H7 (cell line): ENCODE data around the gene SPCS2. TPM values are rescaled to one million over a fixed set of nuclear protein-coding genes. Genes with fewer than 3 reads are reported as not detected.
"Not testable (repeated sequence)": the region's sequence is repeated elsewhere in the genome, so short reads cannot be mapped to it uniquely, and the experiment has no call there.

Experiments used
- DNase-seq: peaks from one replicate; pipeline ENCODE4 v3.0.0; 2012
- H3K27me3 ChIP-seq: 2 replicates; pipeline ENCODE4 v1.6.0; 2011; ENCODE audit warnings: mild to moderate bottlenecking, low read length; ENCODE audit not compliant: control insufficient read depth, insufficient read depth
- H3K36me3 ChIP-seq: replicated peaks from 2 replicates; pipeline ENCODE4 v1.5.1; 2011; ENCODE audit warnings: low read length; ENCODE audit not compliant: control insufficient read depth, insufficient read depth
- H3K4me3 ChIP-seq: 2 replicates; pipeline ENCODE4 v1.5.1; 2011; ENCODE audit warnings: low read depth, mild to moderate bottlenecking, control low read depth, low read length, moderate library complexity; ENCODE audit not compliant: insufficient read depth
- total RNA-seq: library from RNA; depleted of rRNA; stranded (reverse); fragments of >200 nt; shearing (Covaris generic); gene quantifications from 2 replicates; pipeline ENCODE4 v1.2.3, GENCODE V29; 2014

The SPCS2 gene
- total RNA-seq, 1 experiment from 2014 or later: 19.1 TPM

DNA sequence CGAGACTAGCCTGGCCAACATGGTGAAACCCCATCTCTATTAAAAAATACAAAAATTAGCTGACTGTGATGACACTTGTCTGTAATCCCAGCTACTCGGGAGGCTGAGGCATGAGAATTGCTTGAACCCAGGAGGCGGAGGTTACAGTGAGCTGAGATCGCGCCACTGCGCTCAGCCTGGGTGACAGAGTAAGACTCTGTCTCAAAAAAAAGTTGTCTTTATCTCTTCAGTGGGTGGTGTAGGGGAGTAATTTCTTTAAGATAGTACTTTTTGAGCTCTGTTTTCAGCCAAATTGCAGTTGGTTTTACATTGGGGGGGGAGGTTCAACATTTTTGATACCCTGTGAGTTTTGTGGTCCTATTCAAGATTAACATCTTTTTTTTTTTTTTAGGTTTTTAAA lies 11.1 kb downstream of the SPCS2 start:
- not testable (repeated sequence) for DNase-seq, H3K27me3 ChIP-seq, H3K36me3 ChIP-seq, H3K4me3 ChIP-seq

DNA sequence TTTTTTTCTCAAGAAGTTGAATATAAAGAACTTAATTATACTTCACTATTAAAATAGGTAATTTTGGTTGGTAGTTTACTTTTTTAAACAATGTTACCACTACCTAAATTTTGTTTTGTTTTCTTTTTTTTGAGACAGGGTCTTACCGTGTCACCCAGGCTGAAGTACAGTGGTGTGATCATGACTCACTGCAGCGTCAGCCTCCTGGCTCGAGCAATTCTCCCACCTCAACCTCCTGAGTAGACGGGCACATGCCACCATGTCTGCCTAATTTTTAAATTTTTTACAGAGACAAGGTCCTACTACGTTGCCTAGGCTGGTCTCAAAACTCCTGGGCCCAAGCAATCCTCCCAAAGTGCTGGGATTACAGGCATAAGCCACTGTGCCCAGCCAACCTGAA lies 17.6 kb downstream of the SPCS2 start:
- DNase-seq: no peak
- Histone ChIP-seq H3K27me3 (no peaks in the 10 kb centered on the region), H3K4me3 (no peak overlapping the region), H3K36me3 (no peaks in the 10 kb centered on the region; the same call in 1 of the 2 replicates)

DNA sequence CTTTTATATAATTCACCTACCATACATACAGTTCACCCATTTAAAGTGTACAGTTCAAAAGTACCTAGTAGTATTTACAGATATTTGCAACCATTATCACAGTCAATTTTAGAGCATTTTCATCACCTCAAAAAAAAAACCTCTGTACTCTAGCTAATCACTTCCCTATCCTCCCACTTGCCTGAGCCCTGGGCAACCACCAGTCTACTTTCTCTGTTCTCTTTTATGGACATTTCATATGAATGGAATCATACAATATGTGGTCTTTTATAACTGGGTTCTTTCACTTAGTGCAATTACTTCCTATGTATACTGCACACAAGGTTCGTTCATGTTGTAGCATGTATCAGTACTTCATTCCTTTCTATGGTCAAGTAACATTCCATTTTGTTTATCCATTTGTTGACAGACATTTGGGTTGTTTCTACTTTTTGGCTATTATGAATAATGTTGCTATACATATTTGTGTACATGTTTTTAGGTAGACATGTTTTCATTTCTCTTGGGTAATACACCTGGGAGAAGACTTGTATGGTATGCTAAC lies 21.9 kb downstream of the SPCS2 start:
- Histone ChIP-seq H3K27me3 (no peaks in the 10 kb centered on the region), H3K4me3 (no peak overlapping the region), H3K36me3 (peaks cover 1% of the 10 kb centered on the region)
- DNase-seq: no peak

DNA sequence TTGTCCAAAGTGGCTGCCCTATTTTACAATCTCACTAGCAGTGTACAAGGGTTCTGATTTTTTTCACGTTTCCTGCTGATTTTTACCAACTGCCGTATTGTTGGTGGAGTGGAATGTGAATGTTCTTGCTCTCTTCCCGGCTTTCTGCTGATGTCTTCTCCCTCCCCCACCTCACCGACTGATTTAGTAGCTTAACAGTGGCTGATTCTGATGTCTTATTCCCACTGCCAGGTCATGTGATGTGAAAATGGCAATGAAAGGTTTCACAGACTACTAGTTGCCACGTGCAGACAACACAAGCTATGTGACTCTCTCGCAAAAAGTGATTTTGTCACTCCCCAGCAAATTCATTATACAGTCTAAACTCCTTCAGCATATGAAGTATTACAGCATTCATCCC lies 22.4 kb downstream of the SPCS2 start:
- no peak for DNase-seq
- no peak overlapping the region for H3K4me3 ChIP-seq
- no peaks in the 10 kb centered on the region for H3K27me3 ChIP-seq
- H3K36me3 ChIP-seq: peaks cover 3% of the 10 kb centered on the region

DNA sequence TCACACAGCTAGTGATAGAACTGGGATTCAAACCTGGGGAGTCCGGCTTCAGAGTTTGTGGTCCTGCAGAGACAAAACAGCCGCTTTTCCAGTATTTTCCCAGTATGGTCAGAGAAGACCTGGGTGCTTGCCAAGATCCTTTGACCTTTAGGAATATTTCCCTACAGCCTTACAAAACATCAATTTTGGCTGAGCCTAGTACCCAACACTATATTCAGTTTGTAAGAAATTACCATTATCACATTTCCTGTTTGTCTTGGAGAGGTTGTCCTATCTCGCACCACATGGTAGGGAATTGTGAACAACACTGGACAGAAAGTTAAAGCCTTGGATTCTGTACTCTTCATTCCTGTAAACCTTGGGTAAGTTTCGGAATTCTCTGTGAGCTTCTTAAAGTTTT lies 29.0 kb downstream of the SPCS2 start:
- H3K36me3 ChIP-seq: peaks cover 4% of the 10 kb centered on the region
- no peak for DNase-seq
- H3K4me3 ChIP-seq: no peak overlapping the region
- H3K27me3 ChIP-seq: no peaks in the 10 kb centered on the region

DNA sequence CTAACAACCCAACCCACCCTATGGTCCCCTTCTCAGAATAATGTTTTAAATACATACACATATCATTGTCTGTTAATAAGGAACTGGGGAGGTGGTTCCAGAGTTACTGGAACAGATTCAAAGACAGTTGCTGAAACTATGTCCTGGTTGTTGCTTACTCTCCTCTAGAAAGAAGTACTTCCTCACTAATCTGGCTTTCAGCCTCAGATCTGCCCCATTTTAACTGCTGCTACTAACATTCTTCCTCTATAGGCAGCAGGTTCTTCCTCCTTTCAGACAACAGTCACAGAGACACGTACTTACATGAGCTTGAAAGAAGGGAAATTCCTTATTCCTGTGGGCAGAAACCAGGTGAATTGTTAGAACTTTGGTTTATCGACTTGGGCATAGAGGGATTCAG lies 31.6 kb downstream of the SPCS2 start:
- DNase-seq: no peak
- no peaks in the 10 kb centered on the region for H3K27me3 ChIP-seq
- H3K4me3 ChIP-seq: no peak overlapping the region
- H3K36me3 ChIP-seq: peaks cover 4% of the 10 kb centered on the region

DNA sequence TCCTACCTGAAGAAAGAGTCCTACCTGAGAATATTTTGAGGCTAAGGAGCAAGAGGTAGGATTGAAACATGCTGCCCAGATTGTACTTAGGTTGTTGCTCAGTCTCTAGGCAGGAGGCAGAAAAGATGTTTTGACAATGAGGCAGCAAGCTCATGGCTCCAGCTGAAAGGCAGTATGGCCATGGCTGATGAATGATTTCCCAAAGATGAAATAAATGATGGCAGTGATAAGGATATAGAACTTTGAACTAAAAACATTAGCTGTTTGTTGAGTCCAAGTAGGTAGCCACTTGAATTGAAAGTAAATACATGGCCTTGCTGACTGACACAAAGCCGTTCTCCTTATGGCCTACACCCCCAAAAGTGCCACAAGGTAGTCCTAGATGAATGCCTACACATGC lies 32.8 kb downstream of the SPCS2 start:
- Histone ChIP-seq H3K36me3 (peaks cover 2% of the 10 kb centered on the region), H3K4me3 (no peak overlapping the region), H3K27me3 (no peaks in the 10 kb centered on the region)
- no peak for DNase-seq

DNA sequence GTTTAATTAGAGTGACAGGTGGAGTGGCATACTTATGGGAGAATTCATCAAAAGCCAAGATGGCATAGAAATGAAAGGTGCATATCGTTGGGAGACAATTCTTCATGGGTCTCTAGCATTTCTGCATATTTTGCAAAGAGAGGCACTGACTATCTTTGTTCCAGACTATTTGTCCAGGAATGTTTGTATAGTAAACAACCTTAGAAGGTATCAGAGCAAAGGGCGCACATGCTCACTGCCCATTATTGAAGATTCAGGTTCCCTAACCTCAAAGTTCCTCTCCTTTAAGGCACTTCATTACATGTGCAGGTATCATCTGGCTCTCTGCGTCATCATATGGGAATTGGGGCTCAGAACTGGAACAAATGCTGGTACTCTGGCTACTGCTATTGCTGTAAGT lies 35.0 kb downstream of the SPCS2 start:
- Histone ChIP-seq H3K27me3 (no peaks in the 10 kb centered on the region), H3K4me3 (no peak overlapping the region), H3K36me3 (peaks cover 2% of the 10 kb centered on the region)
- DNase-seq: no peak

DNA sequence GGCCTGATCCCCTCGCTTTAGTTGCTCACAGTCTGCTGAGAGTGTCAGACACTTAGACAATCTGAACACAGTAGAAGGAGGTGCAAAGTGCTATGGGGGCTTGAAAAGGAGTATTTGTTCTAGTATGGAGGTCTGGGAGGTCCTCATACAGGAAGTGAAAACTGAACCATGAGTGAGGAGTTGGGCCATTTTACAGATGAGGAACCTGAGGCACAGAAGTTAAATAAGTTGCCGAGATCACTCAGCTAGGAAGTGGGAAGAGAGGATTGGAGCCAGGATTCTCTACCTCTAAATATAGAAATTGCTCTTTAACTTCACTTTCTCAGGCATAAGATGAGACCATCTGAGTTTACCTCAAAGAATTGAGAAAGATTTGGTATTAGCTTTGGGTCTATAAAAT lies 35.7 kb downstream of the SPCS2 start:
- H3K36me3 ChIP-seq: peaks cover 2% of the 10 kb centered on the region
- no peak overlapping the region for H3K4me3 ChIP-seq

DNA sequence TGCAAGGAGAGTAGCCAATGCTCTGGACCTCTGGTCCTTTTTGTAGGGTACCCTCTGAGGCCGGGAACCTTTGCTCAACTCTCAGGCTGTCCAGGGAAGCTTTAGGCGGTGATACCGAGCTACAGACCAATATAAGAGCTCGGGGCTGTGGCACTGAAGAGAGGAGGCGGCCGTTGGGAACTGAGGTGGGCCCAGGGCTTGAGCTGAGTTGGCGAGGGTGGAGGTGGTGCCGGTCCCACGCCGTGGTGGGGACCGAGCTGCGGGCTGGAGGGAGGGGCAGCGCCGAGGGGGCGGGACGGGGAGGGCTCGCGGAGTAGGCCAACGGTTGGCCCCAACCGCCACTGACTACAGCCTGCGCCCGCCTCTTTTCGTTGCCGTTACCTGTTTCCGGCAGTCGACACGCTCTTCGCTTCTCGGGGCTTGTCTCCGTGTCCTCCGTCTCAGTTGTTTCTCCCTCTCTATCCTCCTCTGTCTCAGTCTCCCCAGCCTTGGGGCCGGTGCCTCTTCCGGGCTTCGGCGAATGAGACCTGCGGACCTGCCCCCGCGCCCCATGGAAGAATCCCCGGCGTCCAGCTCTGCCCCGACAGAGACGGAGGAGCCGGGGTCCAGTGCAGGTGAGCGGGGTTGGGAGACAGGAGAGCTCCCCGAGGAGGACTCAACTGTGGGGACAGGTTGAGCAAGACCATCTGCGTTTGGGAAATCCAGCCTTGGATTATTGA lies 39.6 kb downstream of the SPCS2 start, which contains the start of gene NEU3:
Gene NEU3 (plus strand): TSS at position 393 of the 719 bp plus-strand sequence. CDS start 128 bp downstream, at position 521.
- Histone ChIP-seq H3K4me3 (peak within 1 kb of the TSS; percentile 67), H3K36me3 (peaks cover 1% of the 10 kb centered on the region; the same call in 1 of the 2 replicates), H3K27me3 (no peaks in the 10 kb centered on the region)
- DNase-seq: peak; percentile 95

More for the DNA sequence above, 35.7 kb downstream of the SPCS2 start:
- H3K27me3 ChIP-seq: no peaks in the 10 kb centered on the region
- no peak for DNase-seq

DNA sequence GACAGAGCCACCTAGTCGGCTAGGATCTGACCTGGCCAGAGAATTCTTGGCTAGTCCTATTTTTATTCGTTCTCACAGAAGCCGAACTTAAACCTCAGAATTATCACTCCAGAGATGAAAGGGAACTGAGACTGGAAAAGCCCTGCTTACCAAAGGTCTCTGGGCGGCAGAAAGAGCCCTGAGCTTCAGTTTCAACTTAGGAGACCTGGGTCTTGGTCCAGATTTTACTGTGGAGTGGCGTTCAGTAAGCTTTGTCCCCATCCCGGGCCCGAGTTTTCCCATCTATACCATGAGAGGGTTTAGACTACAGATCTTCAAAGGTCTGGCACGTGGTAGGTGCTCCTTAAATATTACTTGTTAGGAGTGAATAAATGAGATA lies 40.2 kb downstream of the SPCS2 start:
- H3K36me3 ChIP-seq: peaks cover 1% of the 10 kb centered on the region; the same call in 1 of the 2 replicates
- peak overlapping the region; percentile 67 for H3K4me3 ChIP-seq
- peak; percentile 17 for DNase-seq
- H3K27me3 ChIP-seq: no peaks in the 10 kb centered on the region

DNA sequence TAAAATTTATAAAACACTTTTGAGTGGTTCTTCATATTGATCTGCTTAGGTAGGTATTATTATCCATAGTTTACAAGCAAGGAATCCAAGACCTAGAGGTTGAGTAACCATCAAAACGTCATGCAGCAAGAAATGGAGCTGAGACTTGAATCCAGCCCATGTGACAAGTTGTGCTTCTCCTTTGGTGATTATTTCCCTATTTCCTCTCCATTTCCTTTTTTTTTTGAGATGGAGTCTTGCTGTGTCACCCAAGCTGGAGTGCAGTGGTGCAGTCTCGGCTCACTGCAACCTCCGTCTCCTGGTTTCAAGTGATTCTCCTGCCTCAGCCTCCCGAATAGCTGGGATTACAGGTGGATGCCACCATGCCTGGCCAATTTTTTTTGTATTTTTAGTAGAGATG lies 41.1 kb downstream of the SPCS2 start:
- H3K4me3 ChIP-seq: not testable (repeated sequence)

DNA sequence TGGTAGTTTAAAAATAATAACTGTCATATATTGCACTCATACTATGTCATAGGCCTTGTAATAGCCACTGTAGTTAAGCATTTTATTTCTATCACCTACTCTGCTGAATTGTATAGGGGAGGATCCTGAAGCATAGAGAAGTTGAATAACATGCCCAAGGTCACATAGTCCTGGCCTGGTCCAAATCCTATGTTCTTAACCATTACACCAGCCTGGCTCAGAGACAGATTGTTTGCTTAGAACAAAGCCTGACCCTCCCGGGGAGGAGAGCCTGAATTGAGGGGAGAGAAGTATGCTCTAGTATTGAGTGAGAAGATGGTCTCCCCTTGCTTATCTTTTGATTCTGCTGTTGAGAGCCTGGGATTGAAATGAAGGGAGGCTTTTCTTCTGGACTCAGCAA lies 41.9 kb downstream of the SPCS2 start:
- no peak overlapping the region for H3K4me3 ChIP-seq
- H3K36me3 ChIP-seq: peaks cover 6% of the 10 kb centered on the region
- no peaks in the 10 kb centered on the region for H3K27me3 ChIP-seq
- no peak for DNase-seq

More for the DNA sequence above, 41.1 kb downstream of the SPCS2 start:
- not testable (repeated sequence) for DNase-seq, H3K36me3 ChIP-seq, H3K27me3 ChIP-seq

DNA sequence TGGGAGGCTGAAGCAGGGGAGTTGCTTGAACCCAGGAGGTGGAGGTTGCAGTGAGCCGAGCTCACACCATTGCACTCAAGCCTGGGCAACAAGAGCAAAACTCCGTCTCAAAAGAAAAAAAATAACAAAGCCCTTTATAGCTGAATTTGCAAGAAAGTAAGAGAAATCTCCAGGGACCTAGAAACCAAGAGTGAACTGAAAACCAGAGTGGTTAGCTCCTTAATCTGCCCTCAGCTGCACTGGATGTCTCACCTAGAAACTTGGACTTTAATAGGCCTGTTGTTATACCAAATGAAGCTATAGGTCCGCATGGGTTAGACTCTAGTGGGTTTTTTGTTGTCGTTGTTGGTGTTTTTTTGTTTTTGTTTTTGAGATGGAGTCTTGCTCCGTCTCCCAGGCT lies 43.8 kb downstream of the SPCS2 start:
- Histone ChIP-seq H3K36me3 (peaks cover 6% of the 10 kb centered on the region), H3K27me3 (no peaks in the 10 kb centered on the region), H3K4me3 (no peak overlapping the region)
- no peak for DNase-seq

DNA sequence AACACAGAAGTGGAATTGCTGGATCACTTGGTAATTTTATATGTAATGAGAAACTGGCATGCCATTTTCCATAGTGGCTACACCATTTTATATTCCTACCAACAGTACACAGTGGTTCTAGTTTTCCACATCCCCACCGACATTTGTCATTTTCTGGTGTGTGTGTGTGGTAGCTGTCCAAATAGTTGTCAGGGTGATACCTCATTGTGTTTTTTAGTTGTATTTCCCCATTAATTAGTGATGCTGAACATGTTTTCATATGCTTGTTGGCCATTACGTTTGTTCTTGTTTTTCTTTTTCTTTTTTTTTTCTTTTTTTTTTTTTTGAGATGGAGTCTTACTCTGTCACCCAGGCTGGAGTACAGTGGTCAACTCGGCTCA lies 51.9 kb downstream of the SPCS2 start:
- Histone ChIP-seq H3K4me3 (no peak overlapping the region), H3K36me3 (peaks cover 7% of the 10 kb centered on the region), H3K27me3 (no peaks in the 10 kb centered on the region)
- DNase-seq: no peak
